Measurements from ENCODE around the gene NFKBIE. TPM values are rescaled to one million over a fixed set of nuclear protein-coding genes. Genes with fewer than 3 reads are reported as not detected.
A peak's percentile ranks its signal among the peaks of the same experiment; 100 is the strongest.

The NFKBIE gene
- total RNA-seq, 1 donor from 2014 or later = 10.9 TPM

DNA sequence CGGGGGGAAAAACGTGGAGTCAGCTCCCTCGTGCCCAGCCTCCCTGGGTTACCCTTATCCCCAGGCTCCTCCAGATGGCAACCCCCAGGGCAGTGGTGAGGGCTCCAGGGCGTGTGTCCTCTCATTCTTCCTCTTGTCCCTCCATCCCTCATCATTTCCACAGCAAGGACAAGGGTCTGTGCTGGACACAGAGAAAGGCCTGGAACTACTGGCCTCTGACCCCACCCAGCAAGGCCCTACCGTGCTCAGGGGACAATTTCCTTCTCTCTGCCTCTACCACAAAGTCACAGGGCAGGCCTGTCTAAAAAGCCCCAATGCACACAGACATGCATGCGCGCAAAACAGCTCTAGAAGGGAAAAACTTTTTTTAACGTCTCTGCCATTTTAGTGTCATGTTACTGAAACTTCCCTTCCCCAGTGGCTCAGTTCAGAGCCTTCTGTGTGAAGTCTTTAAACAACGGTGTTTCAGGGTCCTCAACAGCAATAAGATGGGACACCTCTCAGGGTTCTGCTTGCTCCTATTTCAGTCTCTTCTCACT is 7.0 kb downstream of the NFKBIE start:
- DNase-seq (ENCODE audit: low spot score) = no peak

DNA sequence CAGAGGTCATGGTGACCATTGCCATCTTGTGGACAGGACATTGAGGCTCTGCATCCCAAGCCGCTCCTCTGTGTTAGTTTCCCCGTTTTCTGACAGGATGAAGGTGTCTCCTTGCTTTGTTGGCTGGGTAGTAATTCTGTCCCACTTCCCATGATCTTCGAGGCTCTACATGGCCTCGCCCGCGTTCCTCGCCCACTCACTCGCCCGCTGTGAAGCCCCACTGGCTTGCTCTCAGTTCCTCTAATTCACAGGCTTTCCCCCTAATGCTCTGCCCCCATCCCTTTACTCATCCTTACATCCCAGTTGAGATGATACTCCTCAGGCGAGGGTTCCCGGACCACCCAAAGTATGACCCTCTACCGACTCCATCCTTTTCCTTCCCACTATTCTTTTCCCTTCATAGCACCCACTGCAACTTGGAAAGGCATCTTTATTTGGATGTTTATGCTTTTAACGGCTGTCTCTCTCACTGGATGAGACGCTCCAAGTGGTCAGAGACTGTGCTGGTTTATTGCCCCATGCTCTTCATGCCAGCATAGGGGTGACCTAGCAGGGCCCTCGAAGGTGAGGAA is 7.5 kb downstream of the NFKBIE start:
- DNase-seq (ENCODE audit: low spot score) = no peak

- peak; percentile 49 for DNase-seq (ENCODE audit: low spot score)
Observed at GRCh38 chr6:44257025-44257752, 8.2 kb downstream of the NFKBIE start, which contains the start of gene SLC35B2. Gene SLC35B2 (minus strand): TSS chr6:44257528. CDS start chr6:44257410, 118 bp downstream.

DNA sequence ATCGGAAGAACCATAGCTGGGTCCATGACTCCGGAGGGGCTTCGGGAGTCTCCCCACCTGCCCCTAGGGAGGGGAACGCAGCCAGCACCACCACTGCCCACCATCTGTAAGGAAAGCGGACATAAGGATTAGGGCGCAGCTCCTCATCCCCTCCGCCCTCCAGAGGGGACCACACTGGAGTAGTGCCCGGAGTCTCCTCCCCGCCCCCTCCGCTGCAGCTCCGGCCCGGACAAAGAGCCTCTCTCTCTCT is 8.7 kb downstream of the NFKBIE start:
- DNase-seq (ENCODE audit: low spot score) = no peak

DNA sequence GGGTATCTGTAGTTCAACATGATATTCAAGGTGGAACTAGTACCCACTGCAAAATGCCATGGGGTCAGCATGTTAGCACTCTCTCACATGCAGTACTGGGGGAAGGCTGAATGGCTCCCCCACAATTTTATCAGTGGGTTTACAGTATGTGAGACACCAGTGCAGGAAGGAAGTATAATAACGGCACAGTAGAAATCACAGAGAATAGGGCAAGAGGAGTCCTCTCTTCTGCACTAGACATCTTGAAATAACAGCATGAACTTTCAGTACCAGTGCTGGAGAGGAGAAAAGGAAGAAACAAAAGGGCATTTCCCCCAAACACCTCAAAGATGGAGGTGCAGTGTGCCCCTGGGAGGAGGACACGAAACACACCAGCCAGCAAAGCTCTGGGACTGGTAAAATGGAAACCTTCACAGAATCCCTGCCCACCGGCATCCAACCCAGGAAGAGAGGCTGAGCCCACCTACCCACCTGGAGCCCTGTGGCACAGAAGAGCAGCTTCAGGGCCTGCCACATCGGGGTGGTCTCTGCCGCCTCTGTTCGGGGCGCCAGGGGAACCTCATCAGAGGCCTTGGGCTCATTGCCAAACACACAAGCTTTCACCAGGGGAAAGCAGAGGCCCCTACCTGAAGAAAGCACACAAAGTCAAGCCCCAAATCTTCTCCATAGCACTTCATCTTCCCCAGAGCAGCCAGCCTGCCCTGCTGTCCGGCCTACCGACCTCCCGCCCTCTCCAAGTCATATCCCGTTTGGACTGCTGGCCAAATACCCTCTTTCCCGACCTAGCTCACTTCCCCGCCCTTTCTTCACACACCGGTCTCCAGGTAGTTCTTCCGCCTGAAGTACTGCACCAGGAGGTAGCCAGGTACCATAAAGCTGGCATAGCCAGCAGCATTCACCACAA is 9.2 kb downstream of the NFKBIE start:
- no peak for DNase-seq (ENCODE audit: low spot score)

- no peak for DNase-seq (ENCODE audit: low spot score)
Observed at GRCh38 chr6:44255105-44255808, 10.1 kb downstream of the NFKBIE start.

- no peak for DNase-seq (ENCODE audit: low spot score)
Observed at GRCh38 chr6:44254191-44255104, 10.9 kb downstream of the NFKBIE start.

DNA sequence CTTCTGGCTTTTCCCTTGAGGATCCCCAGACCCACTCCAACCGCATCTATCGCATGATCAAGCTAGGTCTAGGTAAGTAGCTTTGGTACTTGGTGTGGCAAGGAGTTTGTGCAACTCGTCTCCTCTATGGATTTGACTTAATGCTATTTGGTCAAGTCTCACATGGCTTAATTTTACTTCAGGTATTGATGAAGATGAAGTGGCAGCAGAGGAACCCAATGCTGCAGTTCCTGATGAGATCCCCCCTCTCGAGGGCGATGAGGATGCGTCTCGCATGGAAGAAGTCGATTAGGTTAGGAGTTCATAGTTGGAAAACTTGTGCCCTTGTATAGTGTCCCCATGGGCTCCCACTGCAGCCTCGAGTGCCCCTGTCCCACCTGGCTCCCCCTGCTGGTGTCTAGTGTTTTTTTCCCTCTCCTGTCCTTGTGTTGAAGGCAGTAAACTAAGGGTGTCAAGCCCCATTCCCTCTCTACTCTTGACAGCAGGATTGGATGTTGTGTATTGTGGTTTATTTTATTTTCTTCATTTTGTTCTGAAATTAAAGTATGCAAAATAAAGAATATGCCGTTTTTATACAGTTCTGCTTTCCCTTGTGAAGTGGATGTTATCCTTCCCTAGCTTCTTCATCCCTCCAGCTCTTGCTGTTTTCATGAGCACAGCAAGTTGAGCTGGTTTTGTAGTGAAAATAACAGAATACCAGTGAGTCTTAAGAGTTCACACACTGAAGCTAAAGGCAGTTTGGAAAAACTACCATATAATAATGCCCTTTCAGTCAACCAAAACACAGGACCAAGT is 11.8 kb downstream of the NFKBIE start:
- DNase-seq (ENCODE audit: low spot score) = no peak

DNA sequence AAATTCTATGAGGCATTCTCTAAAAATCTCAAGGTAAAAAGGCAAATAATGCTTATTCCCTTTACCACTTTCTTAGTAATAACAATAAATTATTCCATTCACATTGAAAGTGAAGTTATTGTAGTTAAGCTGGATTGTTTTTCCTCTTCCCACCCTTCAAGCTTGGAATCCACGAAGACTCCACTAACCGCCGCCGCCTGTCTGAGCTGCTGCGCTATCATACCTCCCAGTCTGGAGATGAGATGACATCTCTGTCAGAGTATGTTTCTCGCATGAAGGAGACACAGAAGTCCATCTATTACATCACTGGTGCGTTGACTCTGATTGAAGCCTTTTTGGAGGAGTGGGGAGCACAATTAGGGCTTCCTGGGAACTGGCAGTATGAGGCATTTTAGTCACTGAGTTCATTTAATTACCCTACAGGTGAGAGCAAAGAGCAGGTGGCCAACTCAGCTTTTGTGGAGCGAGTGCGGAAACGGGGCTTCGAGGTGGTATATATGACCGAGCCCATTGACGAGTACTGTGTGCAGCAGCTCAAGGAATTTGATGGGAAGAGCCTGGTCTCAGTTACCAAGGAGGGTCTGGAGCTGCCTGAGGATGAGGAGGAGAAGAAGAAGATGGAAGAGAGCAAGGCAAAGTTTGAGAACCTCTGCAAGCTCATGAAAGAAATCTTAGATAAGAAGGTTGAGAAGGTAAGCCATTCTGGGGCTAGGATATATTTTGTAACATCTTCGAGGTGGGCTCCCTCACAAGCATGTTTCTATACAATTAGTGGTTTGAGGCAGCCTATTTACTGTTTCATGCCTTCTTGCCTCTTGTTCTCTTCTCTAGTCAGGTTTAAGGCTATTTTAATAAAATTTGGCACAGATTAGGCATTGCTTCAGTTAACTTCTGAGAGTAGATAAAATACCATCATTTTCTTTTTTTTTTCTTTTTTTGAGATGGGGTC is 13.5 kb downstream of the NFKBIE start:
- no peak for DNase-seq (ENCODE audit: low spot score)

DNA sequence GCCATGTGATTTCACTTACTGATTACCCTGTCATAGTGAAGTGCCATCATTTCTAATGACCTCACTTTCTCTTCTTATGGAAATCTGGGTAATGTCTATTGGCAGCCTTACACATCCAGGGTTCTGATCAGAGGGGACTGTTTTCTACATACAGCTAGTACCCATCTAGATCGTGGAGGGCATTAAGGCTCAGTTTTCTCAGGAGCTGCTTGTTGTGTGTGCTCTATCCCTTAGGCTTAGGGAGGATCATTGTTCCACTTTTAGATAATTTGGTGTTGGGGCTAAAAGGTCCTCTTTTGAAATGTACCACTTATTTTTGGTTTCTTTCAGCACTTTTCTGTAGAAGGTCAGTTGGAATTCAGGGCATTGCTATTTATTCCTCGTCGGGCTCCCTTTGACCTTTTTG is 14.6 kb downstream of the NFKBIE start:
- no peak for DNase-seq (ENCODE audit: low spot score)

DNA sequence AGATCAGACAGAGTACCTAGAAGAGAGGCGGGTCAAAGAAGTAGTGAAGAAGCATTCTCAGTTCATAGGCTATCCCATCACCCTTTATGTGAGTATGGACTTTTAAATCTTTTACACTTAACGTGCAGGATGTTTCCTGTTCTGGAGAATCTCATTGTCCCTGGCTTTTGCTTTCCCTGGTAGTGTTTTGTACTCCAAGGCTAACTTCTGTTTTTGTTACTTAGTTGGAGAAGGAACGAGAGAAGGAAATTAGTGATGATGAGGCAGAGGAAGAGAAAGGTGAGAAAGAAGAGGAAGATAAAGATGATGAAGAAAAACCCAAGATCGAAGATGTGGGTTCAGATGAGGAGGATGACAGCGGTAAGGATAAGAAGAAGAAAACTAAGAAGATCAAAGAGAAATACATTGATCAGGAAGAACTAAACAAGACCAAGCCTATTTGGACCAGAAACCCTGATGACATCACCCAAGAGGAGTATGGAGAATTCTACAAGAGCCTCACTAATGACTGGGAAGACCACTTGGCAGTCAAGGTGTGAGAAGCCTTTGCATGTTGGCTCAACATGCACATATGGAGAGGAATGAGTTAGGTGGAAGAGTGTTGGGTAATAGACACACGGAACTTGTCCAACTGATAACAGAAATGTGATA is 15.2 kb downstream of the NFKBIE start:
- no peak for DNase-seq (ENCODE audit: low spot score)

GRCh38 chr6:44249082-44249748 is 16.1 kb downstream of the NFKBIE start:
- no peak for DNase-seq (ENCODE audit: low spot score)

- no peak for DNase-seq (ENCODE audit: low spot score)
Observed at GRCh38 chr6:44248579-44248978, 16.8 kb downstream of the NFKBIE start.

DNA sequence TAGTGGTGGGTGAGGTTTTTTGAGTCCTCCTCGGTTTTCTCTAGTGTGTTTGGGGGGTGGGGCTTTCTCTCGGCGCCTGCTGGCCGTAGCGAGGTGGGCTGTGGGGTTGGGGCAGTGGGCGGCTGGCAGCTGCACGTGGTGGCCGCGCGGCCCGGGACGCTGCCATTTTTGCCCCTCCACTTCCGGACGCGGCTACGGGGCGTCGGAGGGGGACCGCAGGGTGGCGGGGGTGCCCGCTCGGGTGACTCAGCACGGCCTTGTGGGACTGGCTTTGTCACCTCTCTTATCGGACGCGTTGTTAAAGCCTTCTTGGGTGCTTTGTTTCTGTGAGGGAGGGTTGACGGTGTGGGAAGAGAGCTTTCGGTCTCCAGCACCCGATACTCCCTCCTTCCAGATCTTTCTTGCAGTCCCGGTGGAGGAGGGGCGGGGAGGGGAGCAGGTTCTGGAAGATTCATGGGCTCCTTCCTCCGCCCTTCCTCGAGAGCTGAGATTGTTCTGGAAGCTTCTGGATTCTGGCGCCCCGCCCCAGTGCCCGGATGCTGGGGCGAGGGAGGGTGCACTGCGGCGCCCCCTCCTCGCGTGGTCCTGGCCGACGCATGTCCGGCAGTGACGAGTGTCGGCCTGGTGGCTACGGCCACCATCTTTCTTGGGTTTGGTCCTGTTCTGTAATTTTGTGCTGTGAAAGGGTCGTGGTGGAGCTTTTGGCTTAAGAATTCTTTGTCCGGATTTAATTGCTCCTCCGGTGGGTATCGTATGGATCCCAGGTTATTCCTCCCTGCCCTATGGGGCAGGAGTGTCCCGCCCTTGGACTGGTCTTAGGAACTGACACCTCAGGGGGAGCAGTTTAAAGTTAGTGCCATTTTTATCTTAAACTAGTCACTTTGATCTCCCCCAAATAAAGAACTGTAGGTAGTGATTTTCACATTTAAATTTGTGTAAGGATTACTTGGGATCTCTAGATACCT is 17.7 kb downstream of the NFKBIE start:
- peak; percentile 83 for DNase-seq (ENCODE audit: low spot score)

DNA sequence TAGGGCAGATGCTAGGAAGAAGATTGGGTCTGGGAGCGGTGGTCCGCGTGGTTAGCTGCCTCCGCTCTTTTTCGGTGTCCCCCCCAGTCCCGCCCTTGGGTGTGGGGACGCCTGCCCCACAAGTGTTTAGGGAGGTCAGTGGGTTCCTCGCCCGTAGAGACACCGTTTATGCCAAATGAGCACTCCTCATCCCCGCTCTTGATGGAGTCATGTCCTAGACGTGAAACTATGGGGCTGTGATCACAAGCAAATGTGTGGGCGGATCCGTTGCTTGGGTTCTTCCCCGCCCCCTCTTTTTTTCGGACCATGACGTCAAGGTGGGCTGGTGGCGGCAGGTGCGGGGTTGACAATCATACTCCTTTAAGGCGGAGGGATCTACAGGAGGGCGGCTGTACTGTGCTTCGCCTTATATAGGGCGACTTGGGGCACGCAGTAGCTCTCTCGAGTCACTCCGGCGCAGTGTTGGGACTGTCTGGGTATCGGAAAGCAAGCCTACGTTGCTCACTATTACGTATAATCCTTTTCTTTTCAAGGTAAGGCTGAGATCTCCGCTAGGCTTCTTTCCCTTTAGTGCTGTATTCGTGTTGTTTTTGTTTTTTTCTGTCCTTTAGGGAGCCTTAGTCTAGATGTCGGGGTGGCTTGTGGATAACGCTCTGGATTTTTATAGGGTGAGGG is 18.6 kb downstream of the NFKBIE start, which contains the start of gene HSP90AB1:
HSP90AB1 (plus strand) TSS at position 439 of the 675 bp plus-strand sequence. CDS start 1,529 bp downstream, outside the sequence.
- peak; percentile 98 for DNase-seq (ENCODE audit: low spot score)

Data from mucosa of gallbladder (tissue), 1 donor.